ENCODE results near the gene SLC15A2.

SLC15A2 gene

DNA sequence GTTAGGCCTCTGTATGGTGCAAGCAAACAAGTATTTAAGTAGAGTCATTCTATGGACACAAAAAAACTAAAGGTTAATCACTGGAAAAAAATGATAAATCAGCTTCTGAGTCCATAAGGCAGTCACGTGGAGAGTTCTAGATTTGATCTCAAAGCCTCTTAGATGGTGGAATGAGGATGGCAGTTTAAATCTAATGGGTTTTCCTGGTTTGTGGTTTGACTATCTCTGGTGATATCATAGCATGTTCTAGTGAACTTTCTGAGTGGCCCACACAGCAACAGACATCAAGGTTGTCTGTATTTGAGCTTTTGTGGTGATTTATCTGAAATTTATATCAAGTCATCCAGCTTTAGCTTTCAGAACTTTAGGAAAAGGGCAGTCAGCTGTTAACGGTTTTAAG is 75.4 kb downstream of the SLC15A2 start:
- TF ChIP-seq, protein P1, sequence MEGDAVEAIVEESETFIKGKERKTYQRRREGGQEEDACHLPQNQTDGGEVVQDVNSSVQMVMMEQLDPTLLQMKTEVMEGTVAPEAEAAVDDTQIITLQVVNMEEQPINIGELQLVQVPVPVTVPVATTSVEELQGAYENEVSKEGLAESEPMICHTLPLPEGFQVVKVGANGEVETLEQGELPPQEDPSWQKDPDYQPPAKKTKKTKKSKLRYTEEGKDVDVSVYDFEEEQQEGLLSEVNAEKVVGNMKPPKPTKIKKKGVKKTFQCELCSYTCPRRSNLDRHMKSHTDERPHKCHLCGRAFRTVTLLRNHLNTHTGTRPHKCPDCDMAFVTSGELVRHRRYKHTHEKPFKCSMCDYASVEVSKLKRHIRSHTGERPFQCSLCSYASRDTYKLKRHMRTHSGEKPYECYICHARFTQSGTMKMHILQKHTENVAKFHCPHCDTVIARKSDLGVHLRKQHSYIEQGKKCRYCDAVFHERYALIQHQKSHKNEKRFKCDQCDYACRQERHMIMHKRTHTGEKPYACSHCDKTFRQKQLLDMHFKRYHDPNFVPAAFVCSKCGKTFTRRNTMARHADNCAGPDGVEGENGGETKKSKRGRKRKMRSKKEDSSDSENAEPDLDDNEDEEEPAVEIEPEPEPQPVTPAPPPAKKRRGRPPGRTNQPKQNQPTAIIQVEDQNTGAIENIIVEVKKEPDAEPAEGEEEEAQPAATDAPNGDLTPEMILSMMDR (IDR thresholded peaks at IDR 0.05; ENCODE audit: low read depth, low read length) = no peak
- no peak for DNase-seq (ENCODE audit: extremely low read depth, low read depth)

- no peak for DNase-seq (ENCODE audit: extremely low read depth, low read depth)
- TF ChIP-seq, protein P1 (IDR thresholded peaks at IDR 0.05; ENCODE audit: low read depth, low read length) = no peak
Measured at GRCh38 chr3:121970047-121970446, 75.8 kb downstream of the SLC15A2 start.

- DNase-seq (ENCODE audit: extremely low read depth, low read depth) = no peak
- TF ChIP-seq, protein P1 (IDR thresholded peaks at IDR 0.05; ENCODE audit: low read depth, low read length) = no peak
Measured at GRCh38 chr3:121974601-121975111, 80.5 kb downstream of the SLC15A2 start.

DNA sequence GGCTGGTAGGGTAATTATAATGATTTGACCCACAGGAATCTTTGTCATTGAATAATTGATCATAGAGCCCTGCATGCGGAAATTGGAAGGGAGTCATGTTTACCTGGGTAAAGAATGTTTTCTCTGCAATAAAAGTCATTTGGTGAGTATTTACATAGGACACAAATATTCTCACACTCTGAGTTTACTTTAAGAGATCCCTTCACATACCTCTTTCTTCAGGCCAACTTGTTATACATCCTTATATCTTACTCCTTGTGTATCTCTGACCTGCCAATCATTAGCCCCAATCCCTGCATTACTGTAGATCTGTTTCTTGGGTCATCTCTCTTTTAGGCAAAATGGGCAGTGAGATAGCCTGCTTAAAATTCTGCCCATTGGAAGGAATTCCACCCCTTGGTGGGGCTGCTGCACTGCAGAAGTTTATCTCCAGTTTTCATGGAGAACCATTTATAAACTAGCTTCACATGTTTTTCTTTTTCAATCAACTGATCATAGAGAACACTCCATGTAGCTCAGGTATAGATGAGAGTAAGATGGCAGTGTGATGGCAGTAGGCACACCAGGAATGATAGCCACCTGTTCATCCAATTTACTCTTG is 81.6 kb downstream of the SLC15A2 start:
- DNase-seq (ENCODE audit: extremely low read depth, low read depth) = no peak

GRCh38 chr3:121976727-121977126 is 82.5 kb downstream of the SLC15A2 start:
- DNase-seq (ENCODE audit: extremely low read depth, low read depth) = no peak

More for the DNA sequence above, 81.6 kb downstream of the SLC15A2 start:
- TF ChIP-seq, protein P1 (IDR thresholded peaks at IDR 0.05; ENCODE audit: low read depth, low read length) = no peak

GRCh38 chr3:121979246-121979645 is 85.0 kb downstream of the SLC15A2 start:
- no peak for DNase-seq (ENCODE audit: extremely low read depth, low read depth)
- TF ChIP-seq, protein P1 (IDR thresholded peaks at IDR 0.05; ENCODE audit: low read depth, low read length) = no peak

More at GRCh38 chr3:121976727-121977126, 82.5 kb downstream of the SLC15A2 start:
- TF ChIP-seq, protein P1 (IDR thresholded peaks at IDR 0.05; ENCODE audit: low read depth, low read length) = no peak

DNA sequence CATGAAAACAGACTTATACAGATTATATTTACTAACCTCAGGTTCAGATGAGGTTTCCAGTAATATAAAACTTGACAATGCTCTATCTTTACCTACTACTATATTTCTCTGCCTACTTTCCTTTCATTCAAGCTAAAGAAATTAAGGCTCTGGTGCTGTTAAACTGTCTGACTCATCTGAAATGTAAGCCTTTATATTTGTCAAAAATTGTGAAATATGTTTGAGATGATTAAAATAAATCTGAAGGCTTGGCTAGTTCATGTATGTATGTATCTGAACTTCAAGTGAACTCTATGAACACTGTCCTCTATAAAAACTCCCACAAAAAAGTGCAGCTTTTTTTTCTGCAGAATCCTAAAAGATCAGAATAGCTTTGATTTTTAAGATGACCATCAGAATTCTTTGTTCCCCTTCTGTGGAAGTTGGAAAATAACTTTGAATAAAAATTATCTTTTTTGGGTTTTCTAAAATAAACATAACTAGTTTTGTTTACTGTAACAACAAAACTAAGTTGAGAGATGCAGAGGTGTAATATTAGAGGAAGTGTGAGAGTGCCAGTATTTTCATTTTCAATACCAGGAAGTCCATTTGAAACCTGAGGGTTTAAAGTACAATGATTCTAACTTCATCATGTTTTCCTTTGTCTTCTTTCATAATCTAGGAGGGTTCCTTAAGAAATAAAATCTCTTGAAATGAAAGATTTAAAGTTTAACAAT is 85.7 kb downstream of the SLC15A2 start:
- TF ChIP-seq, protein P1 (IDR thresholded peaks at IDR 0.05; ENCODE audit: low read depth, low read length) = no peak
- no peak for DNase-seq (ENCODE audit: extremely low read depth, low read depth)

Data from AG09319 (cell line).